SU-DHL-6 (cell line): ENCODE measurements around the gene F9.

Source experiments
- H2AFZ ChIP-seq: fragments of 200-600 bp; sonication (generic); 2 replicates; pipeline ENCODE4 v1.6.1; 2014; ENCODE audit warnings: low read depth, mild to moderate bottlenecking, moderate library complexity, mixed read lengths, antibody characterized with exemption, low read length; ENCODE audit not compliant: severe bottlenecking
- H3F3A ChIP-seq: fragments of 200-600 bp; shearing (Covaris generic); 2 replicates; pipeline ENCODE4 v1.6.0; 2016; ENCODE audit warnings: antibody characterized with exemption, mild to moderate bottlenecking; ENCODE audit not compliant: insufficient read depth
- H3K27ac ChIP-seq: fragments of 200-600 bp; sonication (generic); 2 replicates; pipeline ENCODE4 v1.5.1; 2016; ENCODE audit warnings: low read depth, mild to moderate bottlenecking, low read length, moderate library complexity, mixed read lengths
- H3K27me3 ChIP-seq: fragments of 200-600 bp; sonication (generic), shearing (Covaris generic); 2 replicates; pipeline ENCODE4 v1.6.0; 2014; ENCODE audit warnings: mild to moderate bottlenecking, low read length
- H3K36me3 ChIP-seq: fragments of 200-600 bp; sonication (generic); 2 replicates; pipeline ENCODE4 v1.6.1; 2014; ENCODE audit warnings: mild to moderate bottlenecking, low read length, mixed read lengths
- H3K4me2 ChIP-seq: fragments of 300-600, 200-600 bp; shearing (Covaris generic), sonication (generic); 2 replicates; pipeline ENCODE4 v1.6.0; 2014; ENCODE audit warnings: low read length, low read depth, mild to moderate bottlenecking; ENCODE audit not compliant: poor library complexity, severe bottlenecking
- H3K4me3 ChIP-seq: fragments of 200-600 bp; sonication (generic); 2 replicates; pipeline ENCODE4 v1.5.1; 2014; ENCODE audit warnings: antibody characterized with exemption, low read length, mild to moderate bottlenecking, mixed read lengths; ENCODE audit not compliant: insufficient read depth, poor library complexity, severe bottlenecking
- H3K79me2 ChIP-seq: fragments of 200-600 bp; sonication (generic); 2 replicates; pipeline ENCODE4 v1.6.1; 2014; ENCODE audit warnings: mild to moderate bottlenecking, low read length, moderate library complexity; ENCODE audit not compliant: insufficient read depth
- H3K9ac ChIP-seq: fragments of 200-600 bp; sonication (generic); 2 replicates; pipeline ENCODE4 v1.7.0; 2014; ENCODE audit warnings: mild to moderate bottlenecking, low read length
- H3K9me2 ChIP-seq: fragments of 200-600 bp; sonication (generic); replicated peaks from 2 replicates; pipeline ENCODE4 v1.6.1; 2014; ENCODE audit warnings: low read length; ENCODE audit not compliant: insufficient read depth
- H3K9me3 ChIP-seq: fragments of 200-600 bp; sonication (generic); 2 replicates; pipeline ENCODE4 v1.6.1; 2014; ENCODE audit warnings: low read length, mixed read lengths; ENCODE audit not compliant: insufficient read depth
- H4K20me1 ChIP-seq: fragments of 200-600 bp; sonication (generic); 2 replicates; pipeline ENCODE4 v1.6.1; 2014; ENCODE audit warnings: low read depth, mild to moderate bottlenecking, antibody characterized with exemption, low read length, moderate library complexity, mixed read lengths
- CTCF ChIP-seq: fragments of 200-600 bp; sonication (generic); IDR thresholded peaks from one replicate; pipeline ENCODE4 v1.5.1; 2017; ENCODE audit warnings: antibody characterized with exemption, mild to moderate bottlenecking, low read length, moderate library complexity; ENCODE audit not compliant: insufficient read depth, poor library complexity, severe bottlenecking
- EZH2phosphoT487 ChIP-seq: fragments of 200-600 bp; sonication (generic), shearing (Covaris generic); conservative IDR thresholded peaks from 2 replicates; pipeline ENCODE4 v1.6.1; 2018; ENCODE audit warnings: mild to moderate bottlenecking, antibody characterized with exemption, low read length, moderate library complexity, mixed read lengths

Gene F9

GRCh38 chrX:139538907-139539790, 8.6 kb downstream of the F9 start:
- no peaks in the 10 kb centered on the region for H3K36me3 ChIP-seq
- no peak overlapping the region for H3K4me2 ChIP-seq
- TF ChIP-seq CTCF = no peak
- TF ChIP-seq EZH2phosphoT487 = no peak
- no peaks in the 10 kb centered on the region for H3K27me3 ChIP-seq
- H3K79me2 ChIP-seq = no peaks in the 10 kb centered on the region
- H3K9me3 ChIP-seq = no peaks in the 10 kb centered on the region
- no peaks in the 10 kb centered on the region for H3K9me2 ChIP-seq
- no peaks in the 10 kb centered on the region for H3F3A ChIP-seq
- H4K20me1 ChIP-seq = no peaks in the 10 kb centered on the region
- H3K27ac ChIP-seq = no peak overlapping the region
- H2AFZ ChIP-seq = no peak overlapping the region
- H3K9ac ChIP-seq = no peak overlapping the region
- H3K4me3 ChIP-seq = no peak overlapping the region

- Histone ChIP-seq H3K4me3 (no peak overlapping the region), H3K27ac (no peak overlapping the region), H3K4me2 (no peak overlapping the region), H3K36me3 (no peaks in the 10 kb centered on the region), H2AFZ (no peak overlapping the region), H3F3A (no peaks in the 10 kb centered on the region), H3K9ac (no peak overlapping the region), H3K9me3 (no peaks in the 10 kb centered on the region), H3K9me2 (no peaks in the 10 kb centered on the region), H4K20me1 (no peaks in the 10 kb centered on the region), H3K27me3 (no peaks in the 10 kb centered on the region), H3K79me2 (no peaks in the 10 kb centered on the region)
- TF ChIP-seq EZH2phosphoT487 = no peak
- no peak for TF ChIP-seq CTCF
Observed at GRCh38 chrX:139542652-139543051, 12.1 kb downstream of the F9 start.

- Histone ChIP-seq H3K9me3 (no peaks in the 10 kb centered on the region), H3K79me2 (no peaks in the 10 kb centered on the region), H3K4me2 (no peak overlapping the region), H4K20me1 (no peaks in the 10 kb centered on the region), H3K9me2 (no peaks in the 10 kb centered on the region), H3K9ac (no peak overlapping the region), H3K27ac (no peak overlapping the region), H3K4me3 (no peak overlapping the region), H3K27me3 (no peaks in the 10 kb centered on the region), H2AFZ (no peak overlapping the region), H3F3A (no peaks in the 10 kb centered on the region), H3K36me3 (no peaks in the 10 kb centered on the region)
- TF ChIP-seq CTCF = no peak
- TF ChIP-seq EZH2phosphoT487 = no peak
Observed at GRCh38 chrX:139543920-139544319, 13.4 kb downstream of the F9 start.
